ENCODE results near the gene LRCH4.

Gene LRCH4

GRCh38 chr7:100580466-100581283, 5.3 kb downstream of the LRCH4 start:
- DNase-seq, result no peak

DNA sequence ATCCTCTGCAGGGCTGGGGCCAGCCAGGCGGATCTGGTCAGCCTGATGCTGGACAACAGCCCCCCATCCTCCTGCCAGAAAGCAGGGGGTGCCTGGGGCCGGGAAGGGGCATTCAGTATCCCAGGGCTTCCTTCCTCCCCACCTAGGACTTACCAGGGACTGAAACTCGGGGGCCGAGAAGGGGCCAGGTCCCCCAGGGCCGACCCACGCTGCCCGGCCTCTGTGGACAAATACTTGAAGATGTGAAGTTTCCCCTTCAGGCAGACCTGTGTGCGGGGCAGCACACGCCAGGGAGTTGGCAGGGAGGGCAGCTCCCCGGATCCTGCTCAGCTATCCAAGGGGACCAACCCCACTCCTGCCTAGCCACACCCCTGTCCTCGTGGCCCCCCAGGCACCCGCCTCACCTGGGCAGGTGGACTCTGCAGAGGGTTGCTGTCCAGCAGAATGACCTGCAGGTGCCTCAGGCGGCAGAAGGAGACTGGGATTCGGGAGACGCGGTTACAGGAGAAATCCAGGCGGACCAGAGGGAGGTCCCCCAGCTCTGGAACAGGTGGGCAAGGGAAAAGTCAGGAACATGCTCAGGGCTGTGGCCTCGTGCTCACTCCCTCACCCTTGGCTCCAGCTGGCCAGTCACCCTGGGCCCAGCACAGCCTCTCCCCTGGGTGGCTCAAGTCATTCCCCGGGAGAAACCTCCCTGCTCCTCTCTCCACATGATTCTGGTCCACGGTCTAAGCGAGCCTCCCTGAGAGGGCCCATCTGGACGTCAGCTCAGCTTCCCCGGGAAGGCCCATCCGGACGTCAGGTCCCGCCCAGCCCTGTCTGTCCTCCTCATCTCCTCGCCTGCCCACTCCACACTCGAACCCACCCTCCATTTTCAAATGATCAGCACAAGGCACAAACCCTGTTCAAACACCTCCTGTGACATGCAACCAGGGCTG, 7.4 kb downstream of the LRCH4 start:
- DNase-seq, result no peak

DNA sequence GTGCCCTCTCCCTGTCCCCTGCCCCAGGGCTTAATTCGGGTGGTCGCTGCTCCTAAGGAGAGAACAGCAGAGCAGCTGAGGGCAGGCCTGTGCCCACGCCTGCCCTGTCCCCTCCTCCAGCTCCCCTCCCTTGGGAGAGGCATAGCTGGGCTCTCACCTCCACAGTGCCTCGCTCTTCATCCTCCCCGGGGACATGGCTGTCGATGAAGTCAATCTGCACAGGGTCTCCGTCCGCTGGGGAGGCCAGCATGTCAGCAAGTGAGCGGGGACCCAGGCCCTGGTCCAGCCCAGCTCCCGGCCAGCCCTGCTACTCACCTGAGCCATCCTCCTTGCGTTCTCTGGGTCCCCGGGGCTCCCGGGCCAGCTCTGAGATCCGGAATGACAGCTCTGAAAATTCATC, 8.4 kb downstream of the LRCH4 start:
- DNase-seq, result no peak

GRCh38 chr7:100577103-100577502, 8.8 kb downstream of the LRCH4 start:
- no peak for DNase-seq

DNA sequence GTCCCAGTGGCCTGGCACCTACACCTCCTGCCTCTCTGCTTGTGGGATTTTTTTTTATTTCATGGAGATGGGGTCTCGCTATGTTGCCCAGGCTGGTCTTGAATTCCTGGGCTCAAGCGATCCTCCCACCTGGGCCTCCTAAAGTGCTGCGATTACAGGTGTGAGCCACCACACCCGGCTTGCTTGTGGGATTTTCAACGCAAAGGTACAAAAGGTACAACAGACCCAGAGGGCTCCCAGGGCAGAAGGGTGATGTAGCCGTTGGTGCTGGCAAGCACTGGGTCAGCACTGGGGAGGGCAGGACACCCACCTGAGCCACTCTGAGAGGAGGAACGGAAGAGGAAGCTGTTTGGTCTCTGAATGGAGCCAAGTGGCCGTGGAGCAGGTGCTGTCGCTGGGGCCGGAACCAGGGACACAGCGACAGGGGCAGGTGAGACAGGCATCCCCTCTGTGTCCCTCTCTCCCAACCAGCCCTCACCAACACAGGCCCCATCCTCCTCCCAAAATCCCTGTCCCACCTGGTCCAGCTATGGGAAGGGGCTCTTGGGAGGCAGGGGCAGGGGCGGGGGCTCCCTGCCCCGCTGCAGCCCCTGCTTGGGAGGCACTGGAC, 9.4 kb downstream of the LRCH4 start:
- no peak for DNase-seq

DNA sequence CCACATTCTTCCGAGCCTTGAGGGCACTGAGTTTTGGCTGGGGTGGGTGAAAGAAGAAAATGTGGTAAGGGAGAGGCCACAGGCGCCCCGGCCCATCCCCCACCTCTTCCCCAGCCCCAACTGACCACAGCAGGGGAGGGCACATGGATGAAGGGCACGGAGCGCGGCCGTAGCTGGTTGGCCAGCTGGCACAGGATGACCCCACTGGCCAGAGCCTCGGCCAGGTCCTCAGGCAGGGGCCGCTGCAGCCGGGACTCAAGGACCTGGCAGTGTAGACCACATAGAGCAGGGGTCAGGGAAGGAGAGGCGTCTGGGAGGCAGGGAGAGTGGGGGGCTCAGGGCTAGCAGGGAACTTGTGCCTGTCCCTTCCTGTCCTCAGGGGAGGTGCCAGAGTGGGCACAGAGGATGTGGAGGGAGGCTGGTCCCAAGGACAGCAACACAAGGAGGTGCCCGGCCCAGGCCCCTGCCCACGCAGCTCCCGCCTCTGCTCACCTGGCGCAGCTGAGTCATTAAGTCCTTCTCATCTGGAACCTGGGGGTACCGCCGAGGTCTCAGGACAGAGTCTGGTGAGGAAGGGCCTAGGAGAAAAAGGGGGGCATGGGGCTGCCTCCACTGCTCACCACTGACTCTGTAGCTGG, 10.1 kb downstream of the LRCH4 start:
- DNase-seq, result no peak

DNA sequence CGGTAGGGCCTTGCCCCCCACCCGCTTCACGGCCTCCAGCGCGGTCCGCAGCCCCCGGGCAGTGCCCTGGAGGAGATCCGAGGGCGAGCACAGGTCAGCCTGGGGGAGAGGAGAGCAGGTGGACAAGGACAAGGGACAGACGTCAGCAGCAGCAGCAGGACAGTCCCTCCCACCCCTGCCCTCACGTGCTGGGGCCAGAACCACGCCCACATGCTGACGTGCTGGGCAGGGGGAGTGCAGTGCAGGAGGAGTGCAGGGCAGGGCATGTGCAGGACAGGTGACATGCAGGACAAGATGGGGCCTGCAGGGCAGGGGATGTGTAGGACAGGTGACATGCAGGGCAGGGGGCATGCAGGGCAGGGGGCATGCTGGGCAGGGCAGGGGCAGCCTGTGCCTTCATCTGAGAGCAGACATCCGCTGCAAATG, 10.7 kb downstream of the LRCH4 start:
- no peak for DNase-seq

DNA sequence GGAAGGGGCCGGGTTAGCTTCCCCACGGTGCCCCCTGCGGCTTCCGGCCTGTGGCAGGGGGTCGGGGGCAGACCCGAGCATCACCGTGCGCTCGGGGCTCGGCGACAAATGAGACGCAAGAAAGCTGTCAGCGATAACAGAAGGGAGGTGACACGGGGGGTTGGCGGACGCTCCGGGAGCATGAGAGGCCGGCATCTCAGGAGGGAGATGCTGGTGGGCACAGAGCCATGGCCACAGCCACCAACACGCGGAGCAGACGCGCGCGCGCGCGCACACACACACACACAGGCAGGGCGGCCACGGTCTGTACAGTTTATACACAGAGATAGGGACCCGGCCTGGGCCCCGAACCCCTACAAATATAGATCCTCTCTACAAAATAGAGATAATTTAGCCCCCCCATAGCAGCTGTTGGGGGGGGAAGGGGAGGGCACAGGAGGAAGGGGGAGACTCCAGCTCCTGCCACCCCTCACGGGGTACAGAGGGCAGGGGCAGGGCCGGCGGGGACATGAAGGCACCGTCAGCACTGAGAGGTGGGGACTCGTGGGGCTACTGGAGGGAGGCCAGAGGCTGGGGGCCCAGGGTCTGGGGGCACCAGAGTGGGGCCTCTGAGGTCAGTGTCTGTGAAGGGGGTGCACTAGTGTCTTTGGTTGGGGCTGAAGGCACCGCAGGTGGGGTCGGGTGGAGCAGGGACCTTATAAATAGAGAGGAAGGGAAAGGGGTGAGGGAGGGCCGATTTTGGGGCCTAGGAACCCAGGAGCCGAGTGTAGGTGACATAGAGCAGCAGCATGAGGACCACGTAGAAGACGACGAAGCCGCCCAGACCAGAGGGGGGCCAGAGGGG, 11.3 kb downstream of the LRCH4 start:
- DNase-seq, result no peak

- DNase-seq, result no peak
Observed at GRCh38 chr7:100573691-100574361, 12.1 kb downstream of the LRCH4 start, which contains the start of gene SAP25. Gene SAP25 (minus strand): TSS chr7:100573900. CDS start chr7:100573742, 158 bp downstream.

DNA sequence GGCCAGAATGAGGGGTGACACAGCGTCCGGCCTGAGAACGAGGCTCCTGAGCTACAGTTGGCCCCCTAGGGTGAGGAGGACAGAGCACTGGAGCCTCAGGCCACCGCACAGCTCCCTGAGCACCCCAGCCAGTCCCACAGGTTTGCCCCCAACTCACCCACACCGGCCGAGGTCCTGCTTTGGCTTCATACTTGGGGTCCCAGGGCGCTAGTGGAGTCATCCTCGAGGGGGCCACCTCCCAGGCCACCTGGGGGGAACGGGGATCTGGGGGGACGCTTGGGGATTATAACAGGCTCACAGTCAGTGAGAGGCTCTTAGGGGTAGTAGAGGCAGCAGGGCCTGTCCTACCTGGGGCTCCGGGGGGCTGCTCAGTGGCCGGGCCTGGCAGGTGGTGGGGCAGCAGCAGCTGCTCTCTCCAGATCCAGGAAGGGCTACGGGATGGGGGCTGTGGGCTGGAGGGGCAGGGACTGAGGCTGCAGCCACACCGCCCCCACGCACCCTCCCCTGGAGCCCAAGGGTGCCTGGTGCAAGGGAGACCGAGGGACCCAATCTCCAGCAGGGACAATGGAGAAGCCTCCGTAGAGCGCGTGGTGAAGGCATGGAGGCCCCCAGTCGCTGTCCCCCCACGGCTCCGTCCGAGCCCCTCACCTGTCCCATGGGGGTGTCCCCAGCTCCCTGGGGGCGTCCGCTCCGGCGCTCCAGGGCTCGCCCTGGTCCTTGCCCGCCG, 12.8 kb downstream of the LRCH4 start:
- no peak for DNase-seq

- no peak for DNase-seq
Observed at GRCh38 chr7:100572281-100572948, 13.5 kb downstream of the LRCH4 start.

DNA sequence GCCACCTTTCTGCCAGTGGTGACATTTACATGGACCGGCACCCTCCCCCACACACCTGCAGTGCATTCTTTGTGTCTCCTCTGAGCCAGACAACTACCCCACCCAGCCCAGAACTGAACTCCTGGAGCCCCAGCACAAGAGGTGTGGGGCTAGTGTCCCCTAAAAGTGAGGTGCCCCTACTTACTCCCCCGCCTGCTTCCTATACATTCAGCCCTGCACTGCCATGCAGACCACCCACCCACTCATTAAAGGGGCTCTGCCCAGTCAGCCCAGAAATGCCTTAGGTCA, 14.2 kb downstream of the LRCH4 start:
- DNase-seq, result no peak

GRCh38 chr7:100570954-100571828, 14.7 kb downstream of the LRCH4 start:
- no peak for DNase-seq

DNA sequence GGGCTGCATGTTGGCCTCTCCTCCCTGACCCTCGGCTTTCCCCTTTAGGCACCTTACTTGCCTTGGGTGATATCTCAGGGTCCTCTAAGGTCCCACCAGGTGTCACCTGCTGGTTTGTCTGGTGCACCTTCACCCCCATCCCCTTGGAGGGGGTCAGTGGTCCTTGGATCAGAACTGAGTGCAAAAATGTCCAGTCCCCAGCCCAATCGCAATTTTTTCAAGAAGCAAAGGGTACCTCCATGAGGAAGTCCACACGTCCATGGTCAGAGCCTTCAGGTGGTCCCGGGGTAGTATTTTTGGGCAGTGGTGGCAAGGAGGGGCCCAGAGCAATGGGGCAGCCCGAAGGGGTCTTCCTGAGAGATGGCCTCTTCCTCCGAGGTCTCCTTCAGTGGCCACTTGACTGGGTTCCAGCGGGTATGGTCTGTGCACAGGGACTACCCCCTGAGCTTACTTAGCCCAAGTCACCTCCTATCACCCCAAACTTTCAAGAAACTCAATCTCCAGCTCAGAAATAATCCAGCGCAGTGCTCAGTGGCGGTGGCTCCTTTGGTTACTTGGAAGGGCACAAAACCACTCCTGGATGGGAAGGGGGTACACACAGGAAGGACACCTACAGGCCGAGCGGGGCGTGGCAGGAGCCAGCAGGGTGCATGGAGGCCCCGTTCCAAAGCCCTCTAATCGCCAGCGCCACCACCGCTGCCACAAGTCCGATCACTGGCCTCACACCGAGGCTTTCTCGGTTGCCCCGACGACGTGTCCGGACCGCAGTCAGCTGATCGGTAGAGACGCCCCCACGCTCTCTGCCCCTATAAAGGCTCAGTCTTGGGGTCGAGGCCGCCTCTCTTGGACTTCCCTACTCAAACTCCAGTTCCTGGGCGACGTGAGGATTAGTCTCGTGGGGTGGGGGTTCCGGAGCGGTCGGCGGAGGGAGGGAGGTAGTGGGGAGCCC, 16.8 kb downstream of the LRCH4 start:
- peak; percentile 48 for DNase-seq

- no peak for DNase-seq
Observed at GRCh38 chr7:100568176-100568895, 17.6 kb downstream of the LRCH4 start.

DNA sequence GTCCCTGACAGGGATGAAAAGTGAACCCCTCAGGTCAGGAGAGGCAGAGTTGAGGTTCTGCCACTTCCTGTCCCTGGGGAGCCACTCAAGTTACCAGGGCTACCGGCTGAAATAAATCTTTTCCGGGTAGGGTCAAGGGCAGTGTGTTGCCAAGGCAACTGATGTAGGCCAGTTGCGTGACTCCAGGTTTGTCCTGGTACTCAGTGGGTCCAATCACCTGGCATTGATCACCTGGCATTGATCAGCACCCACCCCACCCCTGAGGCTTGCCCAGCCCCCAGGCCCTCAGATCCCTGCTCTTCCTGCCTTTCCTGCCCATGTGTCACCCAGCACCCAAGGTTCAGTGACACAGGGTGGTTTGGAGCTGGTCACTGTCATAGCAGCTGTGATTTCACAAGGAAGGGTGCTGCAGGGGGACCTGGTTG, 18.2 kb downstream of the LRCH4 start:
- no peak for DNase-seq

- no peak for DNase-seq
Observed at GRCh38 chr7:100567031-100567730, 18.7 kb downstream of the LRCH4 start.

All from NCI-H345 (cell line).